GM12878 (cell line): ENCODE data around the gene LOX. TPM values are rescaled to one million over a fixed set of nuclear protein-coding genes. Genes with fewer than 3 reads are reported as not detected.

ENCODE experiments used
- ATAC-seq: fragments of 200-7000 bp; cut with Tn5 transposase; 3 replicates; pipeline ENCODE4 v1.9.1; 2020; ENCODE audit warnings: mild to moderate bottlenecking, moderate library complexity
- BruUV-seq: library from RNA; stranded (reverse); fragments of 400-500 nt; replicated peaks from 2 replicates; lab custom pipeline; 2021; lab: Mats Ljungman, UMichigan
- CTCF ChIA-PET: fragments of 300-600 bp; sonication (Branson Sonifier 250); formaldehyde crosslinking; extraction: SDS; loops from one replicate; lab custom pipeline; 2021; ENCODE audit warnings: inconsistent platforms; lab: Yijun Ruan, JAX
- POLR2A ChIA-PET: fragments of 350-600 bp; formaldehyde crosslinking; extraction: SDS; loops from one replicate; lab custom pipeline; 2021; ENCODE audit warnings: inconsistent platforms; lab: Charles Lee
- RAD21 ChIA-PET: fragments of 300-600 bp; sonication (Branson Sonifier 250); formaldehyde crosslinking; loops from one replicate; lab custom pipeline; 2023; ENCODE audit warnings: antibody characterized with exemption; ENCODE audit not compliant: unreplicated experiment; lab: Charles Lee
- SMC1A ChIA-PET: fragments of 300-600 bp; sonication (Branson Sonifier 250); formaldehyde crosslinking; loops from one replicate; lab custom pipeline; 2023; ENCODE audit not compliant: unreplicated experiment, uncharacterized antibody; lab: Charles Lee
- DNase-seq: peaks from one replicate; pipeline ENCODE4 v3.0.0-alpha.2; 2011; ENCODE audit warnings: low read depth, low spot score
- FAIRE-seq: peaks from 3 replicates; lab custom pipeline; 2011; peaks lifted over from hg19 to GRCh38; lab: Jason Lieb, UNC
- H2AFZ ChIP-seq: 2 replicates; pipeline ENCODE4 v1.6.0; 2011; ENCODE audit warnings: low read depth, low read length, control low read depth; ENCODE audit not compliant: control insufficient read depth
- H3K27ac ChIP-seq: 2 replicates; pipeline ENCODE4 v1.5.1; 2011; ENCODE audit warnings: control low read depth; ENCODE audit not compliant: control insufficient read depth, insufficient read depth
- H3K27me3 ChIP-seq, 2 experiments: replicated peaks in 1 of 2; 2 replicates each; pipeline versions ENCODE4 v1.6.0 to v1.6.1; 2011; ENCODE audit warnings: low read length in 1 of 2; ENCODE audit not compliant: control insufficient read depth in 2 of 2, insufficient read depth in 2 of 2
- H3K36me3 ChIP-seq, 2 experiments: 2 replicates each; pipeline ENCODE4 v1.5.1; 2011; ENCODE audit warnings: low read length in 1 of 2; ENCODE audit not compliant: control insufficient read depth in 2 of 2, insufficient read depth in 2 of 2
- H3K4me1 ChIP-seq: 2 replicates; pipeline ENCODE4 v1.6.1; 2011; ENCODE audit warnings: mild to moderate bottlenecking, low read length, moderate library complexity, mixed read lengths; ENCODE audit not compliant: control insufficient read depth, insufficient read depth
- H3K4me2 ChIP-seq: 2 replicates; pipeline ENCODE4 v1.6.0; 2011; ENCODE audit warnings: control low read depth; ENCODE audit not compliant: control insufficient read depth, insufficient read depth
- H3K4me3 ChIP-seq: fragments of 200-600 bp; sonication (generic); 2 replicates; pipeline ENCODE4 v1.5.1; 2016
- H3K79me2 ChIP-seq: 2 replicates; pipeline ENCODE4 v1.6.0; 2011; ENCODE audit warnings: low read length; ENCODE audit not compliant: control insufficient read depth, insufficient read depth
- H3K9ac ChIP-seq: 2 replicates; pipeline ENCODE4 v1.8.0; 2011; ENCODE audit warnings: low read length, control low read depth, mixed read lengths; ENCODE audit not compliant: control insufficient read depth, insufficient read depth
- H3K9me3 ChIP-seq: replicated peaks from 3 replicates; pipeline ENCODE4 v1.5.1; 2011; ENCODE audit warnings: mild to moderate bottlenecking, low read length; ENCODE audit not compliant: control insufficient read depth, insufficient read depth
- H4K20me1 ChIP-seq: 2 replicates; pipeline ENCODE4 v1.6.0; 2011; ENCODE audit not compliant: control insufficient read depth, insufficient read depth
- BHLHE40 ChIP-seq, 2 experiments: fragments of 450-650 bp in 1 of 2; IDR thresholded peaks; 2 replicates each; pipeline ENCODE4 v1.6.1; 2011 to 2017; ENCODE audit warnings: low read depth in 2 of 2, borderline replicate concordance in 1 of 2, improper control_type of control experiment in 1 of 2, low read length in 1 of 2, mild to moderate bottlenecking in 1 of 2
- CEBPZ ChIP-seq: fragments of 150-350 bp; IDR thresholded peaks from 2 replicates; pipeline ENCODE4 v1.6.1; 2016; ENCODE audit warnings: low read depth, low read length
- GATAD2B ChIP-seq: fragments of 450-650 bp; conservative IDR thresholded peaks from 2 replicates; pipeline ENCODE4 v1.6.1; 2017; ENCODE audit warnings: low read depth, mild to moderate bottlenecking, moderate library complexity
- IRF5 ChIP-seq: fragments of 450-650 bp; IDR thresholded peaks from 2 replicates; pipeline ENCODE4 v1.6.1; 2017; ENCODE audit warnings: borderline replicate concordance
- whole genome bisulfite sequencing: methylation state at CpG from one replicate; pipeline ENCODE4 v1.1.6; 2016; ENCODE audit warnings: low lambda C conversion rate; ENCODE audit not compliant: insufficient replicate concordance, insufficient coverage; ENCODE audit errors: missing lambda C conversion rate; 5-methylcytosine and 5-hydroxymethylcytosine counted together
- in situ Hi-C: fragments of 300-500 bp; cut with MboI; formaldehyde crosslinking; loops from 9 replicates; pipeline ENCODE4 v1.14.3; 2018; ENCODE audit warnings: mixed read lengths
- intact Hi-C: fragments of 100-400 bp; cut with micrococcal nuclease; formaldehyde crosslinking; loops from one replicate; pipeline ENCODE4 v1.14.2; 2022; ENCODE audit not compliant: unreplicated experiment
- polyA plus RNA-seq, 11 experiments: library from polyadenylated mRNA; depleted of rRNA in 4 of 11; unstranded in 6 of 11; stranded (reverse) in 5 of 11; fragments of >200 nt; fragmentation: Nextera tagmentation in 4 of 11; fragmentation: Illumina TruSeq in 1 of 11; extraction: Ambion mirVana in 4 of 11; extraction: Trizol in 1 of 11; gene quantifications; 1 replicate in 1 of 11; 2 replicates in 10 of 11; pipeline versions ENCODE4 v1.2.1 to v1.2.3, GENCODE V29; 2011 to 2016; ENCODE audit warnings: inconsistent platforms in 2 of 11, missing spikeins in 2 of 11, low read depth in 1 of 11
- total RNA-seq, 4 experiments: library from RNA; depleted of rRNA in 3 of 4; stranded (reverse); fragments of >200 nt in 3 of 4; fragmentation: Illumina TruSeq in 1 of 4; extraction: Trizol in 1 of 4; gene quantifications; 2 replicates each; pipeline versions ENCODE4 v1.2.1 to v1.2.3, GENCODE V29; 2013 to 2021

LOX gene
- total and polyA plus RNA-seq, 10 of the 15 experiments (the other 5 are each of a cell fraction or from before 2014, with no cell fraction given) = 0.03 to 0.69 (median 0.07) TPM; not detected in 1

GRCh38 chr5:122076669-122077365 is 1.2 kb downstream of the LOX start (continued):
- TF ChIP-seq GATAD2B = no peak

GRCh38 chr5:122076050-122076461 is 2.0 kb downstream of the LOX start:
- Histone ChIP-seq H3K36me3 (no peaks in the 10 kb centered on the region), H3K9ac (no peak overlapping the region), H4K20me1 (no peaks in the 10 kb centered on the region), H3K27ac (no peak overlapping the region), H2AFZ (no peak overlapping the region), H3K4me3 (no peak overlapping the region), H3K79me2 (no peaks in the 10 kb centered on the region), H3K27me3 (peaks cover 5 to 7% of the 10 kb centered on the region in 2 experiments), H3K4me2 (no peak overlapping the region), H3K4me1 (no peaks in the 10 kb centered on the region; the same call in 1 of the 2 replicates), H3K9me3 (no peaks in the 10 kb centered on the region)
- TF ChIP-seq CEBPZ (no peak), IRF5 (no peak), BHLHE40 (IDR thresholded peaks at IDR 0.05; ENCODE audit: borderline replicate concordance in 1 of 2, low read depth in 2 of 2, low read length in 1 of 2) (no peak)
- CTCF ChIA-PET = interaction anchor here (0.5 to 1.8 kb wide), 8 partner anchors 10 to 1225 kb away, joined by 3 to 8 read pairs (median 4); no protein-coding TSS in a partner anchor
- in situ Hi-C loops = no loop called here
- POLR2A ChIA-PET = no interaction called here
- ATAC-seq = no peak
- no peak for FAIRE-seq
- DNase-seq = no peak
- no TSS peak for BruUV-seq
- WGBS = 47% methylated on average over 2 of the region's 2 CpGs
- intact Hi-C loops = no loop called here
- SMC1A ChIA-PET = interaction anchor here (0.6 to 1.2 kb wide), 5 partner anchors 15 to 346 kb away, joined by 3 to 7 read pairs (median 3); no protein-coding TSS in a partner anchor
- RAD21 ChIA-PET = interaction anchor here (1.6 kb wide), 1 partner anchor 112 kb away, joined by 3 read pairs; no protein-coding TSS in a partner anchor
